SK-N-SH (cell line): ENCODE results near the gene SSTR3. TPM values are rescaled to one million over a fixed set of nuclear protein-coding genes. Genes with fewer than 3 reads are reported as not detected.

Experiments used
- CTCF ChIA-PET: fragments of 300-600, 350-600 bp; formaldehyde crosslinking; extraction: SDS; loops from one replicate; lab custom pipeline; 2021; lab: Yijun Ruan, JAX
- POLR2A ChIA-PET: fragments of 350-600 bp; sonication (Branson Sonifier 250); formaldehyde crosslinking; extraction: SDS; loops from one replicate; lab custom pipeline; 2020; ENCODE audit warnings: antibody characterized with exemption, inconsistent platforms; lab: Yijun Ruan, JAX
- DNase-seq: peaks from one replicate; pipeline ENCODE4 v3.0.0; 2012
- H2AFZ ChIP-seq: fragments of 200-600 bp; sonication (generic); 2 replicates; pipeline ENCODE4 v1.8.1; 2016; ENCODE audit warnings: antibody characterized with exemption, mild to moderate bottlenecking, low read depth
- H3F3A ChIP-seq: fragments of 200-600 bp; sonication (generic); replicated peaks from 2 replicates; pipeline ENCODE3; 2016; ENCODE audit warnings: antibody characterized with exemption, mild to moderate bottlenecking; ENCODE audit not compliant: insufficient read depth
- H3K27ac ChIP-seq, 2 experiments: fragments of 200-500 bp in 1 of 2; fragments of 200-600 bp in 1 of 2; sonication (Bioruptor generic) in 1 of 2; sonication (generic), shearing (Covaris generic) in 1 of 2; 2 replicates each; pipeline versions ENCODE4 v1.5.1 to v1.6.1; 2014 to 2016; ENCODE audit warnings: low read depth in 2 of 2, inconsistent platforms in 1 of 2, low read length in 1 of 2, mild to moderate bottlenecking in 1 of 2, mixed read lengths in 1 of 2
- H3K27me3 ChIP-seq: fragments of 200-600 bp; sonication (generic), shearing (Covaris generic); 2 replicates; pipeline ENCODE4 v1.6.1; 2016; ENCODE audit warnings: mixed run types; ENCODE audit not compliant: insufficient read depth
- H3K36me3 ChIP-seq, 2 experiments: fragments of 200-500 bp in 1 of 2; fragments of 200-600 bp in 1 of 2; sonication (Bioruptor generic) in 1 of 2; sonication (generic) in 1 of 2; replicated peaks in 1 of 2; 2 replicates each; pipeline versions ENCODE3 to v1.5.1; 2014 to 2016; ENCODE audit warnings: low read length in 1 of 2, mild to moderate bottlenecking in 1 of 2; ENCODE audit not compliant: insufficient read depth in 2 of 2, control insufficient read depth in 1 of 2
- H3K4me1 ChIP-seq, 2 experiments: fragments of 200-500 bp in 1 of 2; fragments of 200-600 bp in 1 of 2; sonication (Bioruptor generic) in 1 of 2; sonication (generic), shearing (Covaris generic) in 1 of 2; 2 replicates each; pipeline versions ENCODE4 v1.5.1 to v1.6.1; 2014 to 2016; ENCODE audit warnings: low read depth in 1 of 2, low read length in 1 of 2, mixed run types in 1 of 2; ENCODE audit not compliant: insufficient read depth in 2 of 2, control insufficient read depth in 1 of 2
- H3K4me2 ChIP-seq: fragments of 200-600 bp; sonication (generic), shearing (Covaris generic); 2 replicates; pipeline ENCODE4 v1.6.1; 2017; ENCODE audit warnings: mixed run types
- H3K4me3 ChIP-seq, 2 experiments: fragments of 200-500 bp in 1 of 2; fragments of 200-600 bp in 1 of 2; sonication (Bioruptor generic) in 1 of 2; sonication (generic), shearing (Covaris generic) in 1 of 2; 2 replicates each; pipeline versions ENCODE4 v1.5.1 to v1.8.1; 2014 to 2016; ENCODE audit warnings: low read depth in 2 of 2, inconsistent platforms in 1 of 2, low read length in 1 of 2, mild to moderate bottlenecking in 1 of 2, mixed read lengths in 1 of 2, moderate library complexity in 1 of 2
- H3K79me2 ChIP-seq: fragments of 200-600 bp; sonication (generic); 2 replicates; pipeline ENCODE4 v1.8.1; 2017; ENCODE audit warnings: mild to moderate bottlenecking; ENCODE audit not compliant: insufficient read depth
- H3K9ac ChIP-seq: fragments of 200-600 bp; sonication (generic); 2 replicates; pipeline ENCODE4 v1.6.1; 2017; ENCODE audit warnings: mixed run types
- H3K9me2 ChIP-seq: fragments of 200-600 bp; sonication (generic); 2 replicates; pipeline ENCODE4 v1.6.1; 2017; ENCODE audit warnings: mixed run types
- H3K9me3 ChIP-seq: fragments of 200-600 bp; sonication (generic); 2 replicates; pipeline ENCODE4 v1.6.1; 2017; ENCODE audit warnings: mixed run types, mild to moderate bottlenecking, moderate library complexity
- H4K20me1 ChIP-seq: fragments of 200-600 bp; sonication (generic); 2 replicates; pipeline ENCODE4 v1.6.1; 2017; ENCODE audit warnings: mild to moderate bottlenecking, mixed run types; ENCODE audit not compliant: insufficient read depth
- CTCF ChIP-seq: fragments of 200-600 bp; sonication (generic); IDR thresholded peaks from 2 replicates; pipeline ENCODE4 v1.6.1; 2017; ENCODE audit warnings: antibody characterized with exemption, mild to moderate bottlenecking, moderate library complexity
- EP300 ChIP-seq, 2 experiments: IDR thresholded peaks; 2 replicates each; pipeline versions ENCODE4 v1.4.0 to v1.6.1; 2012; ENCODE audit warnings: borderline replicate concordance in 1 of 2, low read depth in 1 of 2, low read length in 1 of 2
- EZH2phosphoT487 ChIP-seq: fragments of 200-600 bp; sonication (generic); IDR thresholded peaks from 2 replicates; pipeline ENCODE4 v1.6.1; 2017; ENCODE audit warnings: low read depth, mixed run types, mild to moderate bottlenecking, antibody characterized with exemption, moderate library complexity, borderline replicate concordance
- FOSL2 ChIP-seq: IDR thresholded peaks from 2 replicates; pipeline ENCODE4 v1.4.0; 2012; ENCODE audit warnings: low read depth, mild to moderate bottlenecking, moderate library complexity, borderline replicate concordance
- GATA2 ChIP-seq: sonication (generic); formaldehyde crosslinking; IDR thresholded peaks from 2 replicates; pipeline ENCODE4 v1.5.0; 2020; ENCODE audit warnings: mild to moderate bottlenecking, missing genetic modification reagents
- NRF1 ChIP-seq: IDR thresholded peaks from 2 replicates; pipeline ENCODE4 v1.6.1; 2012; ENCODE audit warnings: low read depth, mild to moderate bottlenecking, low read length
- REST ChIP-seq: IDR thresholded peaks from 2 replicates; pipeline ENCODE4 v1.6.1; 2012; ENCODE audit warnings: mild to moderate bottlenecking, low read depth, low read length, moderate library complexity
- RFX5 ChIP-seq: IDR thresholded peaks from 2 replicates; pipeline ENCODE4 v1.6.1; 2012; ENCODE audit warnings: mild to moderate bottlenecking, improper control_type of control experiment, low read length
- TCF12 ChIP-seq: IDR thresholded peaks from 2 replicates; pipeline ENCODE4 v1.4.0; 2012
- ZBTB33 ChIP-seq: IDR thresholded peaks from 2 replicates; pipeline ENCODE4 v1.4.0; 2012; ENCODE audit warnings: low read depth, borderline replicate concordance
- WGBS: methylation state at CpG from one replicate; pipeline ENCODE4 v1.1.6; 2017; ENCODE audit warnings: low lambda C conversion rate; 5-methylcytosine and 5-hydroxymethylcytosine counted together
- polyA plus RNA-seq, 3 experiments: library from polyadenylated mRNA; depleted of rRNA; stranded (reverse); fragments of >200 nt; gene quantifications; 2 replicates each; pipeline ENCODE4 v1.2.3, GENCODE V29; 2012

Gene SSTR3
- polyA plus RNA-seq, 1 of the 3 experiments (the other 2 are of a cell fraction) = not detected

GRCh38 chr22:37235897-37236607 lies 23.8 kb upstream of the SSTR3 start:
- no peak overlapping the region for H3K4me2 ChIP-seq
- no peaks in the 10 kb centered on the region for H3K9me2 ChIP-seq
- DNase-seq = no peak
- 92% methylated on average over 1 of the region's 3 CpGs for WGBS
- H3K27me3 ChIP-seq = no peaks in the 10 kb centered on the region
- ChIA-PET POLR2A (no interaction called here), CTCF (no interaction called here)
- H4K20me1 ChIP-seq = no peaks in the 10 kb centered on the region
- no peak overlapping the region for H3K4me3 ChIP-seq
- H3K36me3 ChIP-seq = no peaks in the 10 kb centered on the region
- no peaks in the 10 kb centered on the region for H3K9me3 ChIP-seq
- H3K4me1 ChIP-seq = no peaks in the 10 kb centered on the region
- no peaks in the 10 kb centered on the region for H3K79me2 ChIP-seq
- H3F3A ChIP-seq = no peaks in the 10 kb centered on the region
- no peak overlapping the region for H3K27ac ChIP-seq
- no peak overlapping the region for H3K9ac ChIP-seq
- TF ChIP-seq RFX5 (no peak), REST (no peak), EZH2phosphoT487 (no peak), TCF12 (no peak), ZBTB33 (no peak)
- H2AFZ ChIP-seq = no peak overlapping the region

- DNase-seq = no peak
- no peak overlapping the region for H3K4me2 ChIP-seq
- no peak overlapping the region for H3K4me3 ChIP-seq
- H2AFZ ChIP-seq = no peak overlapping the region
- WGBS = 89% methylated on average over 16 of the region's 16 CpGs
- H3K4me1 ChIP-seq = no peaks in the 10 kb centered on the region; a peak in 1 of 4 replicates
- H3F3A ChIP-seq = peaks cover 3% of the 10 kb centered on the region
- TF ChIP-seq GATA2 = no peak
- no peak for TF ChIP-seq NRF1
- TF ChIP-seq EZH2phosphoT487 = no peak
- no peak for TF ChIP-seq CTCF
- TF ChIP-seq EP300 (IDR thresholded peaks at IDR 0.05; ENCODE audit: borderline replicate concordance in 1 of 2, low read depth in 1 of 2, low read length in 1 of 2) = no peak
- no peak for TF ChIP-seq FOSL2
- H4K20me1 ChIP-seq = no peaks in the 10 kb centered on the region
- no peaks in the 10 kb centered on the region for H3K79me2 ChIP-seq
- CTCF ChIA-PET = interaction anchor here (1.1 kb wide), 1 partner anchor 25 kb away, joined by 4 read pairs; no protein-coding TSS in a partner anchor
- POLR2A ChIA-PET = no interaction called here
- H3K27me3 ChIP-seq = no peaks in the 10 kb centered on the region
- no peaks in the 10 kb centered on the region for H3K9me3 ChIP-seq
- no peaks in the 10 kb centered on the region for H3K36me3 ChIP-seq
- H3K9ac ChIP-seq = no peak overlapping the region
- H3K27ac ChIP-seq = no peak overlapping the region
- no peaks in the 10 kb centered on the region for H3K9me2 ChIP-seq
These were observed 22.7 kb upstream of the SSTR3 start for GRCh38 chr22:37234736-37235711.
